NCI-H146 (cell line): Measurements from ENCODE around the gene PRELID1.
"Not testable (repeated sequence)": the region's sequence is repeated elsewhere in the genome, so short reads cannot be mapped to it uniquely, and the experiment has no call there.

Experiments
- DNase-seq: peaks from one replicate; lab custom pipeline; 2025; lab: John Stamatoyannopoulos, UW

PRELID1 gene

GRCh38 chr5:177336112-177336511, 32.5 kb downstream of the PRELID1 start:
- DNase-seq: peak; percentile 4

- no peak for DNase-seq
Measured at GRCh38 chr5:177336603-177337494, 33.2 kb downstream of the PRELID1 start.

- no peak for DNase-seq
Measured at GRCh38 chr5:177338251-177339106, 34.9 kb downstream of the PRELID1 start.

GRCh38 chr5:177339107-177339638, 35.6 kb downstream of the PRELID1 start:
- no peak for DNase-seq

- not testable (repeated sequence) for DNase-seq
Measured at GRCh38 chr5:177343000-177343399, 39.4 kb downstream of the PRELID1 start.

GRCh38 chr5:177343777-177344176, 40.2 kb downstream of the PRELID1 start:
- DNase-seq: no peak

GRCh38 chr5:177344891-177345290, 41.3 kb downstream of the PRELID1 start:
- DNase-seq: no peak

GRCh38 chr5:177346820-177347219, 43.2 kb downstream of the PRELID1 start:
- DNase-seq: no peak

GRCh38 chr5:177347699-177348098, 44.1 kb downstream of the PRELID1 start:
- no peak for DNase-seq

GRCh38 chr5:177349362-177349647, 45.7 kb downstream of the PRELID1 start:
- DNase-seq: no peak

- DNase-seq: no peak
Measured at GRCh38 chr5:177349762-177350161, 46.2 kb downstream of the PRELID1 start.

- peak; percentile 36 for DNase-seq
Measured at GRCh38 chr5:177350776-177351391, 47.3 kb downstream of the PRELID1 start.

- peak; percentile 90 for DNase-seq
Measured at GRCh38 chr5:177351392-177352329, 48.1 kb downstream of the PRELID1 start, which contains the start of gene LMAN2. TSS of gene LMAN2 (minus strand) at chr5:177351668. CDS start at chr5:177351647, 21 bp downstream.

GRCh38 chr5:177353093-177353492, 49.5 kb downstream of the PRELID1 start:
- no peak for DNase-seq

- no peak for DNase-seq
Measured at GRCh38 chr5:177354256-177354655, 50.7 kb downstream of the PRELID1 start.

- DNase-seq: no peak
Measured at GRCh38 chr5:177354711-177355110, 51.1 kb downstream of the PRELID1 start.

- DNase-seq: no peak
Measured at GRCh38 chr5:177355162-177355867, 51.7 kb downstream of the PRELID1 start.

- DNase-seq: no peak
Measured at GRCh38 chr5:177355868-177356168, 52.2 kb downstream of the PRELID1 start.
